ENCODE results near the gene BBS9. TPM values are rescaled to one million over a fixed set of nuclear protein-coding genes. Genes with fewer than 3 reads are reported as not detected.

The BBS9 gene
- total and polyA plus RNA-seq, 2 experiments from 2014 or later: 27.2 to 66.1 TPM

DNA sequence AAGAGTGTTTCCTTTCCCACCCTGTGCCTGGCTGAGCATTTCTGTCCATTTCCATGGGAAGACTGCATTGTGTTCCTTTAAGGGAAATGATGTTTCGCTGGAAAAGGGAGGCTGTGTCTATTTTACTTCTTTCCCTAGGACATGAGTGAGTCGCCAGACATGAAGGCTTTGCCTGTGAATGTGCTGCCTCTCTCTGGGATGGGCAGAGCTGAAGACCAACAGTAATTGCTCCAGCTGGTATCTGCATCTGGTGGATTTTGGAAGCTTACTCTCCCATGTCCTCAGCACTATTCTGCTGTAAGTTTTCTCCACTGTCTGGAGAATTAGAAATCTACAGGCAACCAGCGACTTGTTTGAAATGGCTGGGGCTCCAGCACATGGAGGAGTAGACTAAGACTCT lies 511.4 kb downstream of the BBS9 start (continued):
- TF ChIP-seq, protein P1, sequence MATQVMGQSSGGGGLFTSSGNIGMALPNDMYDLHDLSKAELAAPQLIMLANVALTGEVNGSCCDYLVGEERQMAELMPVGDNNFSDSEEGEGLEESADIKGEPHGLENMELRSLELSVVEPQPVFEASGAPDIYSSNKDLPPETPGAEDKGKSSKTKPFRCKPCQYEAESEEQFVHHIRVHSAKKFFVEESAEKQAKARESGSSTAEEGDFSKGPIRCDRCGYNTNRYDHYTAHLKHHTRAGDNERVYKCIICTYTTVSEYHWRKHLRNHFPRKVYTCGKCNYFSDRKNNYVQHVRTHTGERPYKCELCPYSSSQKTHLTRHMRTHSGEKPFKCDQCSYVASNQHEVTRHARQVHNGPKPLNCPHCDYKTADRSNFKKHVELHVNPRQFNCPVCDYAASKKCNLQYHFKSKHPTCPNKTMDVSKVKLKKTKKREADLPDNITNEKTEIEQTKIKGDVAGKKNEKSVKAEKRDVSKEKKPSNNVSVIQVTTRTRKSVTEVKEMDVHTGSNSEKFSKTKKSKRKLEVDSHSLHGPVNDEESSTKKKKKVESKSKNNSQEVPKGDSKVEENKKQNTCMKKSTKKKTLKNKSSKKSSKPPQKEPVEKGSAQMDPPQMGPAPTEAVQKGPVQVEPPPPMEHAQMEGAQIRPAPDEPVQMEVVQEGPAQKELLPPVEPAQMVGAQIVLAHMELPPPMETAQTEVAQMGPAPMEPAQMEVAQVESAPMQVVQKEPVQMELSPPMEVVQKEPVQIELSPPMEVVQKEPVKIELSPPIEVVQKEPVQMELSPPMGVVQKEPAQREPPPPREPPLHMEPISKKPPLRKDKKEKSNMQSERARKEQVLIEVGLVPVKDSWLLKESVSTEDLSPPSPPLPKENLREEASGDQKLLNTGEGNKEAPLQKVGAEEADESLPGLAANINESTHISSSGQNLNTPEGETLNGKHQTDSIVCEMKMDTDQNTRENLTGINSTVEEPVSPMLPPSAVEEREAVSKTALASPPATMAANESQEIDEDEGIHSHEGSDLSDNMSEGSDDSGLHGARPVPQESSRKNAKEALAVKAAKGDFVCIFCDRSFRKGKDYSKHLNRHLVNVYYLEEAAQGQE (IDR thresholded peaks at IDR 0.05; ENCODE audit: unreplicated experiment): no peak
- TF ChIP-seq ZNF114 (CRISPR knock-in tag; IDR thresholded peaks at IDR 0.05): no peak
- TF ChIP-seq NANOG (IDR thresholded peaks at IDR 0.05; ENCODE audit: borderline replicate concordance): no peak
- TF ChIP-seq EZH2 (IDR thresholded peaks at IDR 0.05; ENCODE audit: low read depth, unreplicated experiment): no peak

DNA sequence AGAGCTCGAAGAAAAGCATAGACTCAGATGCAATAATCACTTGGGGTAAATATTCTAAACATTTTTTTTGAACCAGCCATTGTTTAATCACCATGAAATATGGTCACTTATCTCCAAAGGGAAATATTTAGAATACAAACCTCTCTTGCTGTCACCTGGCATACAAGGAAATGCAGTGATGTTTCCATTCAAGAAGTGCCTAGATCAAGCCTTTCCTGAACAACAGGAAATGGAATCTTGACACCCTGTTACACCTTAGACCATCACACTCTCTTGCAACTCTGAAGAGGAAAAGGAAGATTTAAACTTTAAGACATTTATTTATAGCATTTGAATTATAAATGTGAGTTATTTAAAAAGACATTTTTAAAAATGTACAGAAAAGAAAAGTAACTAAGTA lies 512.9 kb downstream of the BBS9 start:
- no peak overlapping the region for H3K4me3 ChIP-seq
- no peaks in the 10 kb centered on the region for H3F3A ChIP-seq (replicated peaks; ENCODE audit: low read depth)
- H3K4me2 ChIP-seq: no peak overlapping the region
- no peaks in the 10 kb centered on the region for H3K27me3 ChIP-seq (ENCODE audit: insufficient read depth)
- H2AFZ ChIP-seq: no peak overlapping the region
- H4K20me1 ChIP-seq (replicated peaks; ENCODE audit: insufficient read depth): no peaks in the 10 kb centered on the region
- H3K27me3 Mint-ChIP-seq (ENCODE audit: insufficient read depth, low read depth, poor library complexity): no peaks in the 10 kb centered on the region
- H3K79me2 ChIP-seq (replicated peaks; ENCODE audit: insufficient read depth): no peaks in the 10 kb centered on the region
- no peaks in the 10 kb centered on the region for H3K4me1 ChIP-seq (ENCODE audit: insufficient read depth)
- no peak overlapping the region for H3K27ac ChIP-seq (ENCODE audit: low read depth)
- DNase-seq (ENCODE audit: low spot score): no peak
- H3K9me2 ChIP-seq (ENCODE audit: insufficient read depth): no peaks in the 10 kb centered on the region
- no peaks in the 10 kb centered on the region for H3K9me3 Mint-ChIP-seq
- H3K36me3 Mint-ChIP-seq (ENCODE audit: low read depth): peaks cover 3% of the 10 kb centered on the region; the same call in 1 of the 3 replicates
- H3K4me3 Mint-ChIP-seq: no peak overlapping the region
- peaks cover 8% of the 10 kb centered on the region for H3K4me1 Mint-ChIP-seq
- H3K27ac Mint-ChIP-seq: no peak overlapping the region
- no peak for ATAC-seq
- H3K36me3 ChIP-seq (ENCODE audit: insufficient read depth): no peaks in the 10 kb centered on the region
- TF ChIP-seq STAT1 (IDR thresholded peaks at IDR 0.05; ENCODE audit: unreplicated experiment): no peak
- TF ChIP-seq, protein P2, sequence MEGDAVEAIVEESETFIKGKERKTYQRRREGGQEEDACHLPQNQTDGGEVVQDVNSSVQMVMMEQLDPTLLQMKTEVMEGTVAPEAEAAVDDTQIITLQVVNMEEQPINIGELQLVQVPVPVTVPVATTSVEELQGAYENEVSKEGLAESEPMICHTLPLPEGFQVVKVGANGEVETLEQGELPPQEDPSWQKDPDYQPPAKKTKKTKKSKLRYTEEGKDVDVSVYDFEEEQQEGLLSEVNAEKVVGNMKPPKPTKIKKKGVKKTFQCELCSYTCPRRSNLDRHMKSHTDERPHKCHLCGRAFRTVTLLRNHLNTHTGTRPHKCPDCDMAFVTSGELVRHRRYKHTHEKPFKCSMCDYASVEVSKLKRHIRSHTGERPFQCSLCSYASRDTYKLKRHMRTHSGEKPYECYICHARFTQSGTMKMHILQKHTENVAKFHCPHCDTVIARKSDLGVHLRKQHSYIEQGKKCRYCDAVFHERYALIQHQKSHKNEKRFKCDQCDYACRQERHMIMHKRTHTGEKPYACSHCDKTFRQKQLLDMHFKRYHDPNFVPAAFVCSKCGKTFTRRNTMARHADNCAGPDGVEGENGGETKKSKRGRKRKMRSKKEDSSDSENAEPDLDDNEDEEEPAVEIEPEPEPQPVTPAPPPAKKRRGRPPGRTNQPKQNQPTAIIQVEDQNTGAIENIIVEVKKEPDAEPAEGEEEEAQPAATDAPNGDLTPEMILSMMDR (conservative IDR thresholded peaks at IDR 0.05; ENCODE audit: low read depth in 2 of 2): no peak
- TF ChIP-seq JUNB (IDR thresholded peaks at IDR 0.05; ENCODE audit: unreplicated experiment): no peak
- TF ChIP-seq EZH2phosphoT487 (IDR thresholded peaks at IDR 0.05; ENCODE audit: unreplicated experiment): no peak
- TF ChIP-seq, protein P1 (IDR thresholded peaks at IDR 0.05; ENCODE audit: unreplicated experiment): no peak
- TF ChIP-seq, protein P3, sequence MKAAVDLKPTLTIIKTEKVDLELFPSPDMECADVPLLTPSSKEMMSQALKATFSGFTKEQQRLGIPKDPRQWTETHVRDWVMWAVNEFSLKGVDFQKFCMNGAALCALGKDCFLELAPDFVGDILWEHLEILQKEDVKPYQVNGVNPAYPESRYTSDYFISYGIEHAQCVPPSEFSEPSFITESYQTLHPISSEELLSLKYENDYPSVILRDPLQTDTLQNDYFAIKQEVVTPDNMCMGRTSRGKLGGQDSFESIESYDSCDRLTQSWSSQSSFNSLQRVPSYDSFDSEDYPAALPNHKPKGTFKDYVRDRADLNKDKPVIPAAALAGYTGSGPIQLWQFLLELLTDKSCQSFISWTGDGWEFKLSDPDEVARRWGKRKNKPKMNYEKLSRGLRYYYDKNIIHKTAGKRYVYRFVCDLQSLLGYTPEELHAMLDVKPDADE (IDR thresholded peaks at IDR 0.05): no peak
- no peak for TF ChIP-seq NANOG (IDR thresholded peaks at IDR 0.05; ENCODE audit: borderline replicate concordance)

Measured in GM23338 (cell line).